GM12873 (cell line): ENCODE data around the gene MYOF.

Experiments used
- TF ChIP-seq, protein P1 (sequence below): IDR thresholded peaks from 2 replicates; pipeline ENCODE4 v1.5.1; 2012; ENCODE audit warnings: low read depth, mild to moderate bottlenecking, moderate library complexity, low read length, control low read depth; ENCODE audit not compliant: insufficient read depth; ENCODE audit errors: missing control alignments

The MYOF gene

GRCh38 chr10:93417266-93417665, 64.9 kb downstream of the MYOF start:
- TF ChIP-seq, protein P1, sequence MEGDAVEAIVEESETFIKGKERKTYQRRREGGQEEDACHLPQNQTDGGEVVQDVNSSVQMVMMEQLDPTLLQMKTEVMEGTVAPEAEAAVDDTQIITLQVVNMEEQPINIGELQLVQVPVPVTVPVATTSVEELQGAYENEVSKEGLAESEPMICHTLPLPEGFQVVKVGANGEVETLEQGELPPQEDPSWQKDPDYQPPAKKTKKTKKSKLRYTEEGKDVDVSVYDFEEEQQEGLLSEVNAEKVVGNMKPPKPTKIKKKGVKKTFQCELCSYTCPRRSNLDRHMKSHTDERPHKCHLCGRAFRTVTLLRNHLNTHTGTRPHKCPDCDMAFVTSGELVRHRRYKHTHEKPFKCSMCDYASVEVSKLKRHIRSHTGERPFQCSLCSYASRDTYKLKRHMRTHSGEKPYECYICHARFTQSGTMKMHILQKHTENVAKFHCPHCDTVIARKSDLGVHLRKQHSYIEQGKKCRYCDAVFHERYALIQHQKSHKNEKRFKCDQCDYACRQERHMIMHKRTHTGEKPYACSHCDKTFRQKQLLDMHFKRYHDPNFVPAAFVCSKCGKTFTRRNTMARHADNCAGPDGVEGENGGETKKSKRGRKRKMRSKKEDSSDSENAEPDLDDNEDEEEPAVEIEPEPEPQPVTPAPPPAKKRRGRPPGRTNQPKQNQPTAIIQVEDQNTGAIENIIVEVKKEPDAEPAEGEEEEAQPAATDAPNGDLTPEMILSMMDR = no peak

GRCh38 chr10:93416824-93417223, 65.3 kb downstream of the MYOF start:
- TF ChIP-seq, protein P1 = no peak

GRCh38 chr10:93415693-93416092, 66.4 kb downstream of the MYOF start:
- TF ChIP-seq, protein P1 = peak; percentile 2

DNA sequence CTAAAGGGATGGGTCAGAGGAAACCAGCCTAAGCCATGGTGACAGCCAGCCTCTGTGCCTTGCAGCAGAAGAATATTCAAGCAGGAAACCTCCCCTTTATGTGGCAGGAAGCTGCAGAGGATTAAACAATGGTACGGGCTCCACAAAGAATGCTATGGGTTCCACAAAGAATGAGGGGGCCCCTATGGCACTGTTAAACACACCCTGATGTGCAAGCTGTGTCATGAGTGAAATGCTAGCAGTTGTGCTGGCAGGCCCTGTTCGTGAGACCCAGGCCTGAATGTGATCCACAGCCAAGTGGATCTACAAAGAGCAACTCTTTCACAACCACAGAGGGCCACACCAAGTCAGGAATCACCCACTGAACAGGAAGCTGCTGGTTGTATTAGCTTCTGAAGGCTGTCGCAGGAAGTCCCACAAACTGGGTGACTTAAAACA, 68.9 kb downstream of the MYOF start:
- TF ChIP-seq, protein P1 = no peak

GRCh38 chr10:93412801-93413200, 69.3 kb downstream of the MYOF start:
- TF ChIP-seq, protein P1 = no peak

- TF ChIP-seq, protein P1 = no peak
Observed at GRCh38 chr10:93410697-93411348, 71.3 kb downstream of the MYOF start.

DNA sequence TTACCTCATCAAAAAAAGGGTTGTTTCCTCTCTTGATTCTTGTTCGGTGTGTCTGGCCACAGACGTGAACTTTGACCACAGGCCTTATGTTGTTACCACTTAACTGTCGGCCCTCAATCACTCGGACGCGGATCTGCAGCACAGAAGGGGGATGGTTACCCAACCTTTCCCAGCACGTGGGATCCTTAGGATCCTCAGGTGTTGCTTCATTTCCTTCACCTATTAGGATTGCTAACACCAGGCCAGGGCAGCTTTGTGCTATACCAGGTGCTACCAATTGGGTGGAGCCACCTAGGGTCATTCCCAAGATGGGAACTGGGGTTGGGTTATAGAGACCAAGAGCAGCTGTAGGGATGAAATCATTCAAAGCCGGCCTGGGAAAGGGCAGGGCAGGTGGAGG, 73.4 kb downstream of the MYOF start:
- TF ChIP-seq, protein P1 = no peak
